H1 (cell line): Measurements from ENCODE around the gene PLEKHN1. TPM values are rescaled to one million over a fixed set of nuclear protein-coding genes. Genes with fewer than 3 reads are reported as not detected.

ENCODE experiments used
- E2F6 ChIP-seq: IDR thresholded peaks from 2 replicates; pipeline ENCODE4 v1.6.1; 2012; ENCODE audit warnings: inconsistent platforms
- KDM1A ChIP-seq: fragments of 200-600, 300-600 bp; sonication (generic); IDR thresholded peaks from 2 replicates; pipeline ENCODE4 v1.7.1; 2016; ENCODE audit warnings: mild to moderate bottlenecking, low read length, borderline replicate concordance
- PHF8 ChIP-seq: fragments of 200-600 bp; sonication (generic); conservative IDR thresholded peaks from 2 replicates; pipeline ENCODE4 v1.7.1; 2012; ENCODE audit warnings: low read depth, mild to moderate bottlenecking, inconsistent platforms, low read length, moderate library complexity
- POLR2A ChIP-seq, 2 experiments: IDR thresholded peaks; 1 replicate in 1 of 2; 2 replicates in 1 of 2; pipeline ENCODE4 v1.6.1; 2011; ENCODE audit warnings: low read depth in 2 of 2, low read length in 2 of 2, mild to moderate bottlenecking in 2 of 2; ENCODE audit errors: control extremely low read depth in 1 of 2
- SAP30 ChIP-seq: fragments of 300-600 bp; sonication (generic); IDR thresholded peaks from 2 replicates; pipeline ENCODE4 v1.7.1; 2012; ENCODE audit warnings: low read length, moderate library complexity, mild to moderate bottlenecking, inconsistent platforms; ENCODE audit not compliant: insufficient read depth, insufficient replicate concordance
- polyA plus RNA-seq, 7 experiments: library from polyadenylated mRNA; depleted of rRNA in 3 of 7; stranded (reverse) in 5 of 7; unstranded in 2 of 7; fragments of >200 nt in 5 of 7; fragments of 200-250 nt in 2 of 7; gene quantifications; 1 replicate in 5 of 7; 2 replicates in 1 of 7; 4 replicates in 1 of 7; pipeline versions ENCODE4 v1.2.1 to v1.2.3, GENCODE V29; 2011 to 2013; ENCODE audit warnings: missing spikeins in 2 of 7, mixed read lengths in 2 of 7
- total RNA-seq: library from RNA; stranded (reverse); fragmentation: NEBNext Ultra II Directional; extraction: Animal tissue kit (Norgen Biotek cat#: 25700); gene quantifications from 2 replicates; pipeline ENCODE4 v1.2.1, GENCODE V29; 2021

Gene PLEKHN1
- total and polyA plus RNA-seq, 2 of the 8 experiments (the other 6 are each of a cell fraction or from before 2014, with no cell fraction given) = 0.39 to 1.5 TPM

- no peak for TF ChIP-seq PHF8
- no peak for TF ChIP-seq E2F6
- no peak for TF ChIP-seq KDM1A
- TF ChIP-seq POLR2A (IDR thresholded peaks at IDR 0.05; ENCODE audit: control extremely low read depth in 1 of 2, low read depth in 2 of 2, low read length in 2 of 2) = no peak
- TF ChIP-seq SAP30 = no peak
Measured at GRCh38 chr1:963746-964525, 2.3 kb upstream of the PLEKHN1 start (continued).
